ENCODE measurements around the gene WHAMM.
"Not testable (repeated sequence)": the region's sequence is repeated elsewhere in the genome, so short reads cannot be mapped to it uniquely, and the experiment has no call there.

WHAMM gene

GRCh38 chr15:82855286-82856100, 46.1 kb downstream of the WHAMM start:
- Mint-ChIP-seq H3K36me3 (no peaks in the 10 kb centered on the region), H3K4me3 (no peak overlapping the region), H3K27me3 (peaks cover 9% of the 10 kb centered on the region), H3K4me1 (peaks cover 12% of the 10 kb centered on the region), H3K9me3 (no peaks in the 10 kb centered on the region), H3K27ac (no peak overlapping the region)
- DNase-seq: peak; percentile 14
- CTCF ChIA-PET: interaction anchor here (1.0 kb wide), 1 partner anchor 145 kb away, joined by 5 read pairs; no protein-coding TSS in a partner anchor

DNA sequence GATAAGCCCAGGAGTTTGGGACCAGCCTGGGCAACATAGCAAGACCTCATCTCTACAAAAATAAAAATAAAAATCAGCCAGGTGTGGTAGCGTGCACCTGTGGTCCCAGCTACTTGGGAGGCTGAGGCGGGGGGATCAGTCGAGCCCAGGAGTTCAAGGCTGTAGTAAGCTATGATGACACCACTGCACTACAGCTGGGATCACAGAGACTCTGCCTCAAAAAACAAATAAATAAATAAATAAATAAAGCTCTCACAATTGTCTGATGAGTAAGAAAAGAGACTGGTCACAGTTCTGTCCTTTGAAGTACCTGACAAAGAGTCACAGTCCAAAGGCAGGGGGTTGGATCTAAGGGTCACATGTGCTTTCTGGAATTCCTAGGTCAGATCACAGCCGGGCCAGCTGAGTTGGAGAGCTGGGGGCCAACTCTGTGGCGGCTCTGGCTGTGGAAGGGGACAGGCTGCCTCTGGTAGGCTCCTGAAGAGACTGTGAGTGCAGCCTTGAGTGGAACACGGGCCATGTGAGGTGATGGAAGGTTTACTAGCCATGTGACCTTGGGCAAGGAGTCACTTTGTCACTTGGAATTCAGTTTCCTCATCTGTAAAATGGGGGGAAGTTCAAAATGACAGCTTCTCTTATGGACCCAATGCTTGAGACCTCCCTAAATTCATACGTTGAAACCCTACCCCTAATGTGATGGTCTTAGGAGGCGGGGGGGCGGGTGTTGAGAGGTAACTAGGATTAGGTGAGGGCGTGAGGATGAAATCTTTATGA, 47.2 kb downstream of the WHAMM start:
- H3K27ac Mint-ChIP-seq: no peak overlapping the region
- H3K27me3 Mint-ChIP-seq: peaks cover 9% of the 10 kb centered on the region
- no peaks in the 10 kb centered on the region for H3K36me3 Mint-ChIP-seq
- H3K9me3 Mint-ChIP-seq: no peaks in the 10 kb centered on the region
- peak; percentile 8 for DNase-seq
- CTCF ChIA-PET: interaction anchor here (1.0 kb wide), 1 partner anchor 144 kb away, joined by 5 read pairs; no protein-coding TSS in a partner anchor
- peaks cover 12% of the 10 kb centered on the region for H3K4me1 Mint-ChIP-seq
- H3K4me3 Mint-ChIP-seq: no peak overlapping the region

DNA sequence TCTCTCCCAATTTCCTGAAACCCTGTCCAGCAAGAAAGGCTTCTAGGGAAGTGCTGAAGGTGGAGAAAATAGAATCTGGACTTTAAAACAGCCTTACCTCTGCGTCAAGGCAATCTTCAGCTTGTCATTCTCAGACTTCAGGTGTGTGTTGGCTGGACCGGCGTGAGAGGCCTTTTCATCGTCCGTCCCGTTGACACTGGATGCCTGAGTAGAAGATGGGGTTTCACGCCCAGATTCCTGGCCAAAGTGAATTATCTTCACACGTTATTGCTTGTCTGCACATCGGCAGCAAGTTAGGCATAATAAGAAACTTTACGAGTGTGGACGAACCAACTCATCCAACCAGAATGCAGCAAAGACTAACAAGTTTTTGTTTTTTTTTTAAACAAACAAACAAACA, 49.5 kb downstream of the WHAMM start:
- Mint-ChIP-seq H3K27me3 (no peaks in the 10 kb centered on the region), H3K4me3 (no peak overlapping the region), H3K4me1 (peaks cover 6% of the 10 kb centered on the region), H3K36me3 (no peaks in the 10 kb centered on the region), H3K9me3 (no peaks in the 10 kb centered on the region), H3K27ac (no peak overlapping the region)
- CTCF ChIA-PET: no interaction called here
- no peak for DNase-seq

DNA sequence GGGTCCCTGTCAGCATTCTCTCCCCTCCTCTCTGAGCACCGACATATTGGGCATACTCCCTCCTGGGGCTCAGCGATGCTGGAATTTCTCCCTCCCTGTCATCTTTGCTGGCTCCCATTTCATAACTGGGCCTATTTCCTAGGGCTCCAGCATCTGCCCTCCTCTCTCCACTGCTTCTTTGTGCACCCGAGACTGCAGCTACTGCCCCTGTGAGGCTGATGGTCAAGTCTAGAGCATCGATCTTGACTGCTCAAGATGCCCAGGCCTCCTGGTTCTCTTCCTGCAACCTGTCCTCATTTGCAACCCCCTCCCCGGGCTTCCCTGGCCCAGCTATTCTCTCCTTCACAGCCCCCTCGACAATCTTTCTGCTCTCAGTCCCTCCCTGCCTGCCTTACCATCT, 53.5 kb downstream of the WHAMM start:
- no peak overlapping the region for H3K27ac Mint-ChIP-seq
- peaks cover 10% of the 10 kb centered on the region for H3K27me3 Mint-ChIP-seq
- CTCF ChIA-PET: no interaction called here
- no peaks in the 10 kb centered on the region for H3K9me3 Mint-ChIP-seq
- no peak for DNase-seq
- H3K4me1 Mint-ChIP-seq: no peaks in the 10 kb centered on the region
- H3K4me3 Mint-ChIP-seq: no peak overlapping the region
- no peaks in the 10 kb centered on the region for H3K36me3 Mint-ChIP-seq

GRCh38 chr15:82864967-82865366, 55.5 kb downstream of the WHAMM start:
- H3K9me3 Mint-ChIP-seq: no peaks in the 10 kb centered on the region
- H3K36me3 Mint-ChIP-seq: no peaks in the 10 kb centered on the region
- no peak overlapping the region for H3K27ac Mint-ChIP-seq
- peaks cover 14% of the 10 kb centered on the region for H3K27me3 Mint-ChIP-seq
- H3K4me3 Mint-ChIP-seq: no peak overlapping the region
- CTCF ChIA-PET: no interaction called here
- no peak for DNase-seq
- no peaks in the 10 kb centered on the region for H3K4me1 Mint-ChIP-seq

DNA sequence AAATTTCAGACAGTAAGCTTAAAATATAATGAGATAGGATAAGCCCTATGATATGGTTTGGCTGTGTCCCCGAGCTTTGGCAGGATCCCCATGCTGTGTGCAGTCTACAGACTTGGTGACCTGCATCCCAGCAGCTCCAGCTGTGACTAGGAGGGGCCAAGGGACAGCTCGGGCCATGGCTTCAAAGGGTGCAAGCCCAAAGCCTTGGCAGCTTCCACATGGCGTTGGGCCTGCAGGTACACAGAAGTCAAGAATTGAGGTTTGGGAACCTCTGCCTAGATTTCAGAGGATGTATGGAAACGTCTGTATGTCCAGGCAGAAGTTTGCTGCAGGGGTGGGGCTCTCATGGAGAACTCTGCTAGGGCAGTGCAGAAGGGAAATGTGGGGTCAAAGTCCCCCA, 56.2 kb downstream of the WHAMM start:
- CTCF ChIA-PET: not testable (repeated sequence)

GRCh38 chr15:82865981-82866380, 56.6 kb downstream of the WHAMM start:
- not testable (repeated sequence) for H3K9me3 Mint-ChIP-seq, H3K27ac Mint-ChIP-seq, H3K4me3 Mint-ChIP-seq, H3K36me3 Mint-ChIP-seq, H3K4me1 Mint-ChIP-seq
- DNase-seq: peak; percentile 8
- CTCF ChIA-PET: interaction anchor here (0.9 kb wide), 1 partner anchor 130 kb away, joined by 3 read pairs; no protein-coding TSS in a partner anchor
- H3K27me3 Mint-ChIP-seq: peaks cover 14% of the 10 kb centered on the region

More for the DNA sequence above, 56.2 kb downstream of the WHAMM start:
- H3K27ac Mint-ChIP-seq, DNase-seq, H3K9me3 Mint-ChIP-seq, H3K4me1 Mint-ChIP-seq, H3K4me3 Mint-ChIP-seq, H3K36me3 Mint-ChIP-seq: not testable (repeated sequence)
- peaks cover 14% of the 10 kb centered on the region for H3K27me3 Mint-ChIP-seq

- H3K4me3 Mint-ChIP-seq: no peak overlapping the region
- no peak overlapping the region for H3K27ac Mint-ChIP-seq
- no peak for DNase-seq
- CTCF ChIA-PET: interaction anchor here (2.3 kb wide), 1 partner anchor 21 kb away, joined by 7 read pairs; no protein-coding TSS in a partner anchor
- no peaks in the 10 kb centered on the region for H3K4me1 Mint-ChIP-seq
- H3K9me3 Mint-ChIP-seq: no peaks in the 10 kb centered on the region
- H3K36me3 Mint-ChIP-seq: no peaks in the 10 kb centered on the region
- H3K27me3 Mint-ChIP-seq: peaks cover 20% of the 10 kb centered on the region
Measured at GRCh38 chr15:82870727-82871320, 61.4 kb downstream of the WHAMM start.

- Mint-ChIP-seq H3K27ac (no peak overlapping the region), H3K36me3 (no peaks in the 10 kb centered on the region), H3K27me3 (peaks cover 15% of the 10 kb centered on the region), H3K4me1 (no peaks in the 10 kb centered on the region), H3K4me3 (no peak overlapping the region), H3K9me3 (no peaks in the 10 kb centered on the region)
- DNase-seq: no peak
- CTCF ChIA-PET: interaction anchor here (2.3 kb wide), 1 partner anchor 21 kb away, joined by 7 read pairs; no protein-coding TSS in a partner anchor
Measured at GRCh38 chr15:82871358-82871757, 61.9 kb downstream of the WHAMM start.

GRCh38 chr15:82871832-82872484, 62.5 kb downstream of the WHAMM start:
- Mint-ChIP-seq H3K4me1 (no peaks in the 10 kb centered on the region), H3K27ac (no peak overlapping the region), H3K4me3 (no peak overlapping the region), H3K27me3 (peaks cover 14% of the 10 kb centered on the region), H3K9me3 (no peaks in the 10 kb centered on the region), H3K36me3 (no peaks in the 10 kb centered on the region)
- CTCF ChIA-PET: interaction anchor here (2.3 kb wide), 1 partner anchor 22 kb away, joined by 7 read pairs; no protein-coding TSS in a partner anchor
- no peak for DNase-seq

DNA sequence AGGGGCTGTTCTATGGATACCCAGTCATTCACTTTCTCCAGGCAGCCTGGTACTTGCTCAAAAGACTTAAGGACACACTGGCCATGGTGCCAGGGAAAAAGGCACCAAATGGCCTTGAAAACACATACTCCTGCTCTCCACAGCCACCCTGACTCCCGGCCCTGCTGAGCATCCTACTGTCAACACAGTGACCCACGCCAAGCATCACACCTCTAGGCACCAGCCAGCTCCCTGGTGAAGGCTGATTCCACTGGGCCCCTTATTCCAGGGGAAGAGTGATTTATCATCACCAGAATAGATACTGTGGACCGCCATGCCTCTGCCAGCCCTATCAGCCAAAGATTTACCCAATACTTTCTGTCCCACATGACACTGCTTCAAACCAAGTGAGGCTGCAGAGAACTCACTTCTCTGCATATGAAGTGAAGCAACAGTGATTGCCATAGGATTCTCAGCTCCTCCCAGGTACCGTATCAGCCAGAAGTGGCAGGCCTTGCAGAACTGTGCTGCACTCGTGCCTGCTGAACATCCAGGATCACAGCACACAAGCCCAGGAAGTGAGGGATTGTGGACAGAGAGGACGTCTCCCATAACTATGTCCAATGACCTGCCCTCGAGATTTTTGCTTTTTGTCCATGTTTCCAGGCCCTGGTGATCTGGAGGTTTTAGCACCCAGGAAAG, 63.7 kb downstream of the WHAMM start:
- H3K9me3 Mint-ChIP-seq: no peaks in the 10 kb centered on the region
- H3K4me1 Mint-ChIP-seq: no peaks in the 10 kb centered on the region
- H3K27ac Mint-ChIP-seq: no peak overlapping the region
- CTCF ChIA-PET: no interaction called here
- peaks cover 14% of the 10 kb centered on the region for H3K27me3 Mint-ChIP-seq
- H3K4me3 Mint-ChIP-seq: no peak overlapping the region
- no peaks in the 10 kb centered on the region for H3K36me3 Mint-ChIP-seq
- no peak for DNase-seq

- H3K27me3 Mint-ChIP-seq: peaks cover 9% of the 10 kb centered on the region
- H3K27ac Mint-ChIP-seq: no peak overlapping the region
- H3K36me3 Mint-ChIP-seq: no peaks in the 10 kb centered on the region
- no peak overlapping the region for H3K4me3 Mint-ChIP-seq
- no peaks in the 10 kb centered on the region for H3K9me3 Mint-ChIP-seq
- no peaks in the 10 kb centered on the region for H3K4me1 Mint-ChIP-seq
- CTCF ChIA-PET: no interaction called here
- no peak for DNase-seq
Measured at GRCh38 chr15:82874267-82874666, 64.8 kb downstream of the WHAMM start.

DNA sequence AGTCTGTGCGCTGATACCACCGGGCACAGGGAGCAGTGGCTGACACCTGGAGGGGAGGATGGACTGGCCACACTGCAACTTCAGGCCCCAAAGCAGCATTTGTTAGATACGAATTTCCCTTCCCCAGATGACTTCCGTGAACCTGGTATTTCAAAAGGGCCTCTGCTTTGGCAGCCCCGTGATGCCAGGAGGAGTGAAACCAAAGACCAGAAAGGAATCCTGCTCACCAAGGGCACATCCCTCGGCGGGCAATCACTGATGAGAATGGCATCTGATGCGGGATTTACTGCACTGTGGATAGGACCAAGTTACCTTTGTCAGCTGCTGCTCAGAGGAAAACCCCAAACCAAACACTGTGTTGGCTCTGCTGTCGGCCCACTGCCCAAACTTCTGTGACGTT, 65.5 kb downstream of the WHAMM start:
- H3K9me3 Mint-ChIP-seq: no peaks in the 10 kb centered on the region
- CTCF ChIA-PET: no interaction called here
- H3K4me1 Mint-ChIP-seq: no peaks in the 10 kb centered on the region
- H3K36me3 Mint-ChIP-seq: no peaks in the 10 kb centered on the region
- peaks cover 9% of the 10 kb centered on the region for H3K27me3 Mint-ChIP-seq
- no peak for DNase-seq
- H3K4me3 Mint-ChIP-seq: no peak overlapping the region
- no peak overlapping the region for H3K27ac Mint-ChIP-seq
